Testis (tissue), 3 donors: ENCODE data around the gene YJU2. TPM values are rescaled to one million over a fixed set of nuclear protein-coding genes. Genes with fewer than 3 reads are reported as not detected.
A peak's percentile ranks its signal among the peaks of the same experiment; 100 is the strongest.

ENCODE experiments used
- DNase-seq: peaks from one replicate; pipeline ENCODE4 v3.0.0-alpha.2; 2019
- H3K27ac ChIP-seq, 2 donors: fragments of 200-600 bp; sonication (generic); one replicate each; pipeline ENCODE4 v1.5.1; 2019
- H3K27me3 ChIP-seq: fragments of 200-600 bp; sonication (generic); one replicate; pipeline ENCODE4 v1.5.1; 2019
- H3K36me3 ChIP-seq: fragments of 200-600 bp; sonication (generic); one replicate; pipeline ENCODE4 v1.5.1; 2017; ENCODE audit warnings: low read depth; ENCODE audit errors: missing control alignments
- H3K4me1 ChIP-seq: fragments of 200-600 bp; sonication (generic); one replicate; pipeline ENCODE4 v1.5.1; 2019
- H3K4me3 ChIP-seq, 2 donors: fragments of 200-600 bp; sonication (generic); one replicate each; pipeline ENCODE4 v1.5.1; 2017 to 2019
- H3K9me3 ChIP-seq: fragments of 200-600 bp; sonication (generic); one replicate; pipeline ENCODE4 v1.5.1; 2017
- CTCF ChIP-seq, 3 experiments: fragments of 450-650 bp in 2 of 3; fragments of 200-600 bp in 1 of 3; sonication (generic) in 1 of 3; IDR thresholded peaks; one replicate each; pipeline ENCODE4 v1.5.1; 2016 to 2019; ENCODE audit warnings: antibody characterized with exemption in 3 of 3, mild to moderate bottlenecking in 2 of 3, moderate library complexity in 1 of 3
- POLR2A ChIP-seq: fragments of 450-650 bp; IDR thresholded peaks from one replicate; pipeline ENCODE4 v1.6.1; 2017; ENCODE audit warnings: antibody characterized with exemption, mild to moderate bottlenecking, moderate library complexity
- WGBS, 2 donors: methylation state at CpG; one replicate each; pipeline ENCODE4 v1.1.5; 2018; 5-methylcytosine and 5-hydroxymethylcytosine counted together
- intact Hi-C: fragments of 100-400 bp; cut with DNase I; formaldehyde crosslinking; loops from one replicate; pipeline ENCODE4 v1.15.1; 2023; ENCODE audit warnings: low total_unique reads
- polyA plus RNA-seq: library from polyadenylated mRNA; stranded (reverse); fragments of 350-450 nt; fragmentation: Illumina TruSeq; extraction: RNeasy Lipid Tissue Mini Kit (QIAGEN cat#74804); gene quantifications from one replicate; pipeline ENCODE4 v1.2.3, GENCODE V29; 2014; ENCODE audit warnings: low read depth, low replicate concordance; ENCODE audit not compliant: insufficient read depth
- total RNA-seq, 2 donors: library from RNA; depleted of rRNA; stranded (reverse); fragments of >200 nt; gene quantifications; one replicate each; pipeline ENCODE4 v1.2.3, GENCODE V29; 2016

The YJU2 gene
- total and polyA plus RNA-seq, 3 donors from 2014 or later, result 26.1 to 36.6 (median 31.1) TPM

DNA sequence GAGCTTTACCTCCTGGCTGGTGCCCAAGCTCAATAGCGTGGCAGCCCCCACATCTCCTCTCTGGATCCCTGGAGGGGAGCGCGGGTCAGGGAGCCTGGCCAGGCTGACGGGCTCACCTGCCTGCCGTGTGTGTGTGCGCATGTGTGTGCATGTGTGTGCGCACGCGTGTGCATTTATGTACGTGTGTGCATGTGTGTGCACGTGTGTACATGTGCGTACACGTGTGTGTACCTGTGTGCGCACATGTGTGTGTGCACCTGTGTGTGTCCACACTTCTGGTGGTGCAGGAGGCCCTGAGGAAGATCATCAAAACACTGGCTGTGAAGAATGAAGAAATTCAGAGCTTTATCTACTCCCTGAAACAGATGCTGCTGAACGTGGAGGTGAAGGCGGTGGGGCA lies 58.8 kb downstream of the YJU2 start:
- no peak overlapping the region for H3K27ac ChIP-seq
- H3K4me1 ChIP-seq, result no peaks in the 10 kb centered on the region
- intact Hi-C loops, result no loop called here
- H3K4me3 ChIP-seq, result no peak overlapping the region
- H3K9me3 ChIP-seq, result no peaks in the 10 kb centered on the region
- WGBS, 2 donors, result 64 to 73% methylated on average over 7 to 16 of the region's 16 CpGs
- no peaks in the 10 kb centered on the region for H3K36me3 ChIP-seq
- no peak for DNase-seq
- TF ChIP-seq CTCF (IDR thresholded peaks at IDR 0.05) (no peak), POLR2A (no peak)
- no peaks in the 10 kb centered on the region for H3K27me3 ChIP-seq

DNA sequence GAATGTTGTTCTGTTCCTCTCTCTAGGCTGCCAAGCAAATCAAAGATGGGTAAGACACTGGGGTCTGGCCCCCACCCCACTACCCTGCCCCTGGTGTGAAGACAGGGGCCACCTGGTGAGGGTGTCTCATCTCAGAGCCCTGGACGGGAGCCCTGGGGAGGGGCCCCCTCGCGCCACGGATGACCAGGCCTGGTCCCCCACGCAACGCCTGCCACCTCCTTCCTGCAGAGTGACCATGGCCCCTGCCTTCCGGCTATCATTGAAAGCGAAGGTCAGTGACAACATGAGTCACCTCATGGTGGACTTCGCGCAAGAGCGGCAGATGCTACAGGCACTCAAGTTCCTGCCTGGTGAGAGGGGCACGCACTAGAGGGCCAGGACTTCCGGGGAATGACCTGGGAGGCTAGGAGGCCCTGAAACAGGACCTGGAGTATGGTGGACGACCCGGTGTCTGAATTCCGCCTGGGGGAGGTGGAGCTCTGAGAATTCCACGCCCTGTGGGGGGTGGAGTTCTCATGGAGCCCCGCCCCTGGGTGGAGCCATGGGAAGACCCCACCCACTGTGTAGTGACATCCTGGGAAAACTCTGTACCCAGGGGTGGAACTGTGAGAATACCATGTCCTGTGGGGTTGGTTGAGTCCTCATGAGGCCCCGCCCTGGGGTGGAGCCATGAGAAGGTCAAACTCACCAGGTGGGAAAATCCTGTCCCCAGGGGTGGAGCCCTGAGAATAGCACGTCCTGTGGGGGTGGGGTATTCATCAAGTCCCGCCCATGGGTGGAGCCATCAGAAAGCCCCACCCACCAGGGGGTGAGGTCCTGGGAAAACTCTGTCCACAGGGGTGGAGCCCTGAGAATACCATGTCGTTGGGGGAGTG lies 63.6 kb downstream of the YJU2 start:
- TF ChIP-seq POLR2A (no peak), CTCF (IDR thresholded peaks at IDR 0.05) (no peak)
- WGBS, 2 donors, result 80 to 92% methylated on average over 15 to 22 of the region's 22 CpGs
- H3K27me3 ChIP-seq, result no peaks in the 10 kb centered on the region
- peaks cover 4% of the 10 kb centered on the region for H3K4me1 ChIP-seq
- no peaks in the 10 kb centered on the region for H3K9me3 ChIP-seq
- intact Hi-C loops, result no loop called here
- H3K27ac ChIP-seq, result no peak overlapping the region
- DNase-seq, result peak; percentile 57
- H3K36me3 ChIP-seq, result no peaks in the 10 kb centered on the region
- H3K4me3 ChIP-seq, result no peak overlapping the region

GRCh38 chr19:4313847-4314490 lies 67.1 kb downstream of the YJU2 start:
- TF ChIP-seq CTCF (IDR thresholded peaks at IDR 0.05) (no peak), POLR2A (no peak)
- Histone ChIP-seq H3K27me3 (no peaks in the 10 kb centered on the region), H3K4me1 (peaks cover 4% of the 10 kb centered on the region), H3K4me3 (no peak overlapping the region), H3K36me3 (no peaks in the 10 kb centered on the region), H3K27ac (no peak overlapping the region), H3K9me3 (no peaks in the 10 kb centered on the region)
- intact Hi-C loops, result no loop called here
- peak; percentile 36 for DNase-seq
- WGBS, 2 donors, result 43 to 61% methylated on average over 12 of the region's 12 CpGs

DNA sequence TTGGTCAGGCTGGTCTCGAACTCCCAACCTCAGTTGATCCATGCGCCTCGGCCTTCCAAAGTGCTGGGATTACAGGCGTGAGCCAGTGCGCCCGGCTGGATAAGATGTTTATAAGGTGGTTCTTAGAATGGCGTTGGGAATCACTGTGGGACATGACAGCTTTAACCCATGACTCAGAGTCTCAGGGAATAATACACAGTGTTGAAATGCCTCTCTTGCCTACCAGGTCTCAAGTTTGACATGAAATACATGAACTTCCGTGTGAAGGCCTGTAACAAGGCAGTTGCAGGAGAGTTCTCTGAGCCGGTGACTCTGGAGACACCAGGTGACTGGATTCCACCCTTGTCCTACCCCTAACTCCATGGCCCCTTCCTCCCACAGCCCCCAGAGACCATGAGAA lies 70.1 kb downstream of the YJU2 start:
- no peak for DNase-seq
- 89 to 92% methylated on average over 9 of the region's 9 CpGs for WGBS, 2 donors
- intact Hi-C loops, result no loop called here
- Histone ChIP-seq H3K9me3 (no peaks in the 10 kb centered on the region), H3K4me1 (peaks cover 4% of the 10 kb centered on the region), H3K27ac (no peak overlapping the region), H3K27me3 (no peaks in the 10 kb centered on the region), H3K36me3 (no peaks in the 10 kb centered on the region), H3K4me3 (no peak overlapping the region)
- no peak for TF ChIP-seq POLR2A
- no peak for TF ChIP-seq CTCF (IDR thresholded peaks at IDR 0.05)
